Endothelial cell of umbilical vein (primary cell): ENCODE results near the gene MAST1. TPM values are rescaled to one million over a fixed set of nuclear protein-coding genes. Genes with fewer than 3 reads are reported as not detected.
"Not testable (repeated sequence)": the region's sequence is repeated elsewhere in the genome, so short reads cannot be mapped to it uniquely, and the experiment has no call there.

Source experiments
- BruUV-seq: library from RNA; stranded (reverse); fragments of 400-500 nt; replicated peaks from 2 replicates; lab custom pipeline; 2021; lab: Mats Ljungman, UMichigan
- CTCF ChIA-PET: fragments of 300-600, 350-600 bp; sonication (Branson Sonifier 250); formaldehyde crosslinking; loops from one replicate; lab custom pipeline; 2021; ENCODE audit warnings: antibody characterized with exemption, inconsistent platforms; lab: Charles Lee
- POLR2A ChIA-PET: fragments of 300-600, 350-600 bp; sonication (Branson Sonifier 250); formaldehyde crosslinking; loops from one replicate; lab custom pipeline; 2021; ENCODE audit warnings: antibody characterized with exemption, inconsistent platforms; lab: Charles Lee
- DNase-seq: peaks from one replicate; pipeline ENCODE4 v3.0.0-alpha.2; 2011; ENCODE audit warnings: low read depth, low spot score
- FAIRE-seq: peaks from 2 replicates; lab custom pipeline; 2011; peaks lifted over from hg19 to GRCh38; lab: Jason Lieb, UNC
- H2AFZ ChIP-seq: 2 replicates; pipeline ENCODE4 v1.6.0; 2012; ENCODE audit warnings: low read depth, low read length, control low read depth, inconsistent platforms
- H3K27ac ChIP-seq: 2 replicates; pipeline ENCODE4 v1.5.1; 2011; ENCODE audit warnings: low read depth, mild to moderate bottlenecking, control low read depth, low read length, moderate library complexity; ENCODE audit not compliant: insufficient read depth
- H3K27me3 ChIP-seq, 2 experiments: 2 replicates each; pipeline versions ENCODE4 v1.6.0 to v1.6.1; 2011; ENCODE audit warnings: low read length in 2 of 2, mixed read lengths in 1 of 2; ENCODE audit not compliant: control insufficient read depth in 2 of 2, insufficient read depth in 2 of 2
- H3K36me3 ChIP-seq, 2 experiments: 2 replicates in 1 of 2; 3 replicates in 1 of 2; pipeline ENCODE4 v1.5.1; 2011; ENCODE audit warnings: low read length in 2 of 2, mild to moderate bottlenecking in 1 of 2, moderate library complexity in 1 of 2; ENCODE audit not compliant: control insufficient read depth in 2 of 2, insufficient read depth in 2 of 2; ENCODE audit errors: extremely low read depth in 1 of 2
- H3K4me1 ChIP-seq: 3 replicates; pipeline ENCODE4 v1.5.1; 2011; ENCODE audit warnings: mild to moderate bottlenecking, low read length; ENCODE audit not compliant: control insufficient read depth, insufficient read depth; ENCODE audit errors: extremely low read depth
- H3K4me2 ChIP-seq: 2 replicates; pipeline ENCODE4 v1.6.1; 2011; ENCODE audit warnings: low read length, control low read depth, mixed read lengths; ENCODE audit not compliant: insufficient read depth
- H3K4me3 ChIP-seq, 3 experiments: fragments of 200-600 bp in 1 of 3; sonication (generic), shearing (Covaris generic) in 1 of 3; replicated peaks in 1 of 3; 2 replicates each; pipeline ENCODE4 v1.5.1; 2011 to 2016; ENCODE audit warnings: control low read depth in 3 of 3, low read length in 3 of 3, mild to moderate bottlenecking in 2 of 3, inconsistent platforms in 1 of 3, low read depth in 1 of 3, moderate library complexity in 1 of 3; ENCODE audit not compliant: insufficient read depth in 1 of 3
- H3K79me2 ChIP-seq: 2 replicates; pipeline ENCODE4 v1.6.0; 2012; ENCODE audit warnings: low read length, inconsistent platforms; ENCODE audit not compliant: control insufficient read depth, insufficient read depth
- H3K9ac ChIP-seq: replicated peaks from 2 replicates; pipeline ENCODE3; 2011; ENCODE audit warnings: low read length, control low read depth; ENCODE audit not compliant: insufficient read depth; ENCODE audit errors: extremely low read depth
- H3K9me1 ChIP-seq: replicated peaks from 3 replicates; pipeline ENCODE4 v1.6.0; 2011; ENCODE audit warnings: mild to moderate bottlenecking, low read length; ENCODE audit not compliant: control insufficient read depth, insufficient read depth; ENCODE audit errors: extremely low read depth
- H3K9me3 ChIP-seq: replicated peaks from 2 replicates; pipeline ENCODE4 v1.5.1; 2012; ENCODE audit warnings: low read length, inconsistent platforms; ENCODE audit not compliant: control insufficient read depth, insufficient read depth
- H4K20me1 ChIP-seq: replicated peaks from 2 replicates; pipeline ENCODE3; 2011; ENCODE audit warnings: mild to moderate bottlenecking, low read length; ENCODE audit not compliant: control insufficient read depth, insufficient read depth; ENCODE audit errors: extremely low read depth
- JUN ChIP-seq: IDR thresholded peaks from 2 replicates; pipeline ENCODE4 v1.6.1; 2011; ENCODE audit warnings: borderline replicate concordance, low read depth; ENCODE audit not compliant: insufficient read length, insufficient read depth
- MYC ChIP-seq: IDR thresholded peaks from one replicate; pipeline ENCODE4 v1.6.1; 2011; ENCODE audit warnings: mild to moderate bottlenecking, low read depth, low read length
- POLR2AphosphoS5 ChIP-seq: IDR thresholded peaks from 2 replicates; pipeline ENCODE4 v1.6.1; 2012; ENCODE audit warnings: low read depth, mild to moderate bottlenecking, control low read depth, low read length, moderate library complexity; ENCODE audit not compliant: insufficient read depth
- dilution Hi-C: fragments of 300-500 bp; cut with MboI; formaldehyde crosslinking; loops from one replicate; pipeline ENCODE4 v1.15.0; 2019; ENCODE audit warnings: low sequenced_read_pairs; ENCODE audit not compliant: extremely low pct_ligation_motif_present
- intact Hi-C: fragments of 100-400 bp; cut with micrococcal nuclease; formaldehyde crosslinking; loops from one replicate; pipeline ENCODE4 v1.10.0; 2022
- polyA plus RNA-seq, 4 experiments: library from polyadenylated mRNA; depleted of rRNA in 3 of 4; stranded (reverse) in 3 of 4; unstranded in 1 of 4; fragments of >200 nt; gene quantifications; 2 replicates each; pipeline versions ENCODE4 v1.2.1 to v1.2.3, GENCODE V29; 2011 to 2012; ENCODE audit warnings: missing spikeins in 1 of 4
- total RNA-seq: library from RNA; stranded (reverse); gene quantifications from 2 replicates; pipeline ENCODE4 v1.2.3, GENCODE V29; 2021

Gene MAST1
- total and polyA plus RNA-seq, 2 donors (not counting 3 experiments of a cell fraction or from before 2014, with no cell fraction given): 0.13 to 0.46 TPM

DNA sequence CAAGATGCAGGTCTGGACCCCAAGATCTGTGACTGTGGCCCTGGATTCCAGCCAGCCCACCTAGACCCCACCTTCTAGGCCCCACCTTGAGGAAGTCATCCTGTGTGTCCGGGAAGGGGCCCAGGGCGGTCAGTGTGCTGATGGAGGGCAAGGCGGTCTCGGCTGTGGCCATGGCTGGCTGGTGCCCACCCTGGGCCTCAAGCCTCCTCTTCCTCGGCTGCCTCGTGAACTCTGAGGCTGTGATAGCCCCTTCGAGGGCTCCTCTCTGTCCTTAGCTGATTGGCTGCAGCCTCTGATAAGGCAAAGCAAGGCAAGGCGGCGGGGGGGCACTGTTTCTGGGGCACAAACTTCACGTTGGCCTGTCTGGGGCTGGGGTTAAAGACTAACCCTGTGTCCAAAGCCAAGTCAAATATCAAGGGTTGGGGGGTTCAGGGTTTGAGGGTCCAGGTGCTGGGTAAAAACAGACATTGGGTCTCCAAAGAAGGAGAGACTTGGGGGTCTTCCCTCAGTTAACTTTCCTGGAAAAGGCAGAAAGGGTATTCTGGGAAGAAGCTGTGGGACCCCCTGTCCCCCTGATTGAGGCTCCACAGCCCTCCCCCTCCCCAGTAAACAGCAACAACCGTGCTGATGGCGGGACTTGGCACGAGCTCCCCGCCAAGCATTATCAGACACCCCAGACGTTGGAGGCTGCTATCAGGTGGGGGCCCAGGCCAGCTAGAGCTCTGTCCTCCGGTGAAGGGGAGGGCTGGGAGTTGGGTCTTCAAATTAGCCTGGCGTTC lies 48.8 kb downstream of the MAST1 start, which contains the start of gene KLF1:
TSS of gene KLF1 (minus strand) at position 233 of the 779 bp plus-strand sequence. CDS start at position 172, 61 bp downstream.
- Histone ChIP-seq H3K4me2 (no peak within 1 kb of the TSS), H2AFZ (no peak within 1 kb of the TSS), H3K9ac (no peak within 1 kb of the TSS), H3K4me1 (peaks cover 10% of the 10 kb centered on the region), H3K4me3 (no peak within 1 kb of the TSS), H3K79me2 (no peaks in the 10 kb centered on the region), H3K9me1 (no peaks in the 10 kb centered on the region), H3K9me3 (no peaks in the 10 kb centered on the region), H3K36me3 (no peaks in the 10 kb centered on the region), H4K20me1 (no peaks in the 10 kb centered on the region), H3K27me3 (peaks cover 12 to 22% of the 10 kb centered on the region in 2 experiments), H3K27ac (no peak within 1 kb of the TSS)
- ChIA-PET CTCF (interaction anchor here (1.6 kb wide), 1 partner anchor 78 kb away, joined by 5 read pairs; no protein-coding TSS in a partner anchor), POLR2A (no interaction called here)
- no TSS peak for BruUV-seq
- no peak for TF ChIP-seq MYC
- TF ChIP-seq POLR2AphosphoS5: no peak
- DNase-seq: no peak
- FAIRE-seq: no peak
- dilution Hi-C loops (no loop called here), intact Hi-C loops (no loop called here)

DNA sequence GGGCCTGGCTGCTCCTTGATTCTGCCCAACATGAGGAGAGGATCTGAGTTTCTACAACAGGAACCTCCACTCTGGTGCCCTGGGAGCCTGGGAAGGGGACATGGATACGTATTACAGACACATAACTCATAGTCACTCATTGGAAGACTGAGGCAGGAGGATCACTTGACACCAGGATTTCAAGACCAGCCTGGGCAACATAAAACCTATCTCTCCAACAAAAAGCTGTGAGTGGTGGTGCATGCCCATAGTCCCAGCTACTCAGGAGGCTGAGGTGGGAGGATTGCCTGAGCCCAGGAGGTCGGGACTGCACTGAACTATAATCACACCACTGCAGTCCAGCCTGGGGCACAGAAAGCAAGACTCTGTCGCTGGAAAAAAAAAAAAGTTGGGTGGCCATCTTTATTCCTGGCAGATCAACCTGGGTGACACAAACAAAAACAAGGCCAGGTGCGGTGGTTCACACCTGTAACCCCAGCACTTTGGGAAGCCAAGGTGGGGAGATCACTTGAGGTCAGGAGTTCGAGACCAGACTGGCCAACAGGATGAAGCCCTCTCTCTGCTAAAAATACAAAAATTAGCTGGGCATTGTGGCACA lies 49.8 kb downstream of the MAST1 start:
- H2AFZ ChIP-seq: no peak overlapping the region
- peaks cover 12 to 22% of the 10 kb centered on the region in 2 experiments for H3K27me3 ChIP-seq
- no TSS peak for BruUV-seq
- dilution Hi-C loops (no loop called here), intact Hi-C loops (no loop called here)
- no peak overlapping the region for H3K4me2 ChIP-seq
- H3K79me2 ChIP-seq: no peaks in the 10 kb centered on the region
- H3K9me1 ChIP-seq: no peaks in the 10 kb centered on the region
- no peaks in the 10 kb centered on the region for H4K20me1 ChIP-seq
- peaks cover 10% of the 10 kb centered on the region for H3K4me1 ChIP-seq
- ChIA-PET CTCF (interaction anchor here (1.6 kb wide), 1 partner anchor 77 kb away, joined by 5 read pairs; no protein-coding TSS in a partner anchor), POLR2A (no interaction called here)
- no peak for TF ChIP-seq JUN
- TF ChIP-seq MYC: no peak
- H3K36me3 ChIP-seq: no peaks in the 10 kb centered on the region
- H3K9me3 ChIP-seq: no peaks in the 10 kb centered on the region
- no peak overlapping the region for H3K4me3 ChIP-seq
- DNase-seq (no peak), FAIRE-seq (no peak)
- H3K27ac ChIP-seq: no peak overlapping the region
- no peak overlapping the region for H3K9ac ChIP-seq

DNA sequence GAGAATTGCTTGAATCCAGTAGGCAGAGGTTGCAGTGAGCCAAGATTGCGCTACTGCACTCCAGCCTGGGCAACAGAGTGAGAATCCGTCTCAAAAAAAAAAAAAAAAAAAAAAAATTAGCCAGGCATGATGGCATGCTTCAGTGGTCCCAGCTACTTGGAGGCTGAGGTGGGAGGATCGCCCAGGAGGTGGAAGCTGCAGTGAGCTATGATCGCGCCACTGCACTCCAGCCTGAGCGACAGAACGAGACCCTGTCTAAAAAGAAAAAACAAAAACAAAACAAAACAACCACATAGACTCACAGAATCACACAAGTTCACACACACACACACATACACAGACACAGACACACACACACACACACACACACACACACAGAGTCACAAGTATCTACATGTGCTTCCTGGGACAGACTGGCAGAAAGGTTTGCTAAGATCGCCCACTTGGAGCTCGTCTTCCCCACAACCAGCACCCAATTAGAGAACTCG lies 52.0 kb downstream of the MAST1 start:
- H2AFZ ChIP-seq: peak overlapping the region; percentile 36
- H3K27me3 ChIP-seq, H3K27ac ChIP-seq, H3K36me3 ChIP-seq, DNase-seq, H4K20me1 ChIP-seq, H3K79me2 ChIP-seq, H3K9me3 ChIP-seq, H3K4me1 ChIP-seq, H3K9ac ChIP-seq, H3K4me3 ChIP-seq, BruUV-seq, dilution Hi-C loops, H3K9me1 ChIP-seq, FAIRE-seq: not testable (repeated sequence)
- intact Hi-C loops: loop anchor here (2.0 kb wide), 1 partner anchor 48 kb away; the partner anchor contains the start of gene CALR
- ChIA-PET POLR2A (interaction anchor here (0.5 to 1.1 kb wide), 4 partner anchors 8 to 29 kb away, joined by 3 to 5 read pairs (median 4); partner anchors contain the start of gene SYCE2), CTCF (interaction anchor here (0.9 to 2.1 kb wide), 5 partner anchors 9 to 75 kb away, joined by 3 to 12 read pairs (median 5); partner anchors contain the start of gene DNASE2)
- H3K4me2 ChIP-seq: peak overlapping the region; percentile 86
